ENCODE measurements around the gene METTL8.

DNA sequence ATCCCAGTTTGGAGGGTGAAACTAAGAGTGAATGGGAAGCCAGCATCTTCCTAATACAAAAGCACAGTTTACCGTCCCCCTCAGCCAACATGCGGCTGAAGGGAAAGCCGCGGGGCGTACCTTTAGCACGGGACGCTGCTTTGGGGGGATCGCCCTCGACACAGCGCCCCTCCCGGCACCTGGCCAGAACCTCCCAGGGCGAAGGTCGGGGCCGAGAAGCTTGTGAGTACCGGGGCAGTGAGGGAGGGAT lies at the start of gene METTL8:
- TF ChIP-seq CTCF (IDR thresholded peaks at IDR 0.05; ENCODE audit: poor library complexity) (peak; percentile 46), EZH2 (IDR thresholded peaks at IDR 0.05; ENCODE audit: borderline replicate concordance) (no peak)
